ENCODE measurements around the gene PARD6A.

The PARD6A gene

GRCh38 chr16:67697422-67698185, 36.8 kb downstream of the PARD6A start:
- peak; percentile 63 for DNase-seq

- no peak for DNase-seq
Observed at GRCh38 chr16:67699265-67699664, 38.5 kb downstream of the PARD6A start.

GRCh38 chr16:67701420-67701819, 40.7 kb downstream of the PARD6A start:
- DNase-seq = no peak

GRCh38 chr16:67702130-67702529, 41.4 kb downstream of the PARD6A start:
- DNase-seq = no peak

- no peak for DNase-seq
Observed at GRCh38 chr16:67703626-67704025, 42.9 kb downstream of the PARD6A start.

- no peak for DNase-seq
Observed at GRCh38 chr16:67704110-67704509, 43.4 kb downstream of the PARD6A start.

- DNase-seq = no peak
Observed at GRCh38 chr16:67707210-67707609, 46.5 kb downstream of the PARD6A start.

- DNase-seq = no peak
Observed at GRCh38 chr16:67707790-67708189, 47.0 kb downstream of the PARD6A start.

- DNase-seq = no peak
Observed at GRCh38 chr16:67708368-67708771, 47.6 kb downstream of the PARD6A start.

GRCh38 chr16:67709050-67709449, 48.3 kb downstream of the PARD6A start:
- no peak for DNase-seq

- DNase-seq = no peak
Observed at GRCh38 chr16:67710607-67711006, 49.8 kb downstream of the PARD6A start.
